Transverse colon (tissue), 4 donors: Measurements from ENCODE around the gene LENG8. TPM values are rescaled to one million over a fixed set of nuclear protein-coding genes. Genes with fewer than 3 reads are reported as not detected.

Source experiments
- DNase-seq: peaks from one replicate; pipeline ENCODE4 v3.0.0-alpha.2; 2019
- H3K27ac ChIP-seq, 4 donors: fragments of 200-600 bp; sonication (generic); 2 replicates each; pipeline ENCODE4 v1.5.1; 2016 to 2018; ENCODE audit warnings: inconsistent platforms in 4 of 4
- H3K27me3 ChIP-seq: fragments of 200-600 bp; sonication (generic); 2 replicates; pipeline ENCODE4 v1.5.1; 2017; ENCODE audit warnings: inconsistent platforms
- H3K36me3 ChIP-seq, 4 donors: fragments of 200-600 bp; sonication (generic); 2 replicates each; pipeline ENCODE4 v1.5.1; 2017 to 2019; ENCODE audit warnings: inconsistent platforms in 4 of 4
- H3K4me1 ChIP-seq, 4 donors: fragments of 200-600 bp; sonication (generic); 2 replicates each; pipeline ENCODE4 v1.5.1; 2017 to 2020; ENCODE audit warnings: inconsistent platforms in 4 of 4
- H3K4me3 ChIP-seq, 4 donors: fragments of 200-600 bp; sonication (generic); 1 replicate in 1 of 4; 2 replicates in 3 of 4; pipeline versions ENCODE4 v1.5.1 to v1.6.1; 2017 to 2019; ENCODE audit warnings: inconsistent platforms in 4 of 4
- H3K9me3 ChIP-seq, 2 donors: fragments of 200-600 bp; sonication (generic); 2 replicates each; pipeline ENCODE4 v1.5.1; 2017 to 2019; ENCODE audit warnings: inconsistent platforms in 2 of 2
- CTCF ChIP-seq, 5 experiments: fragments of 200-600 bp in 3 of 5; fragments of 450-650 bp in 2 of 5; sonication (generic) in 3 of 5; IDR thresholded peaks; 1 replicate in 2 of 5; 2 replicates in 3 of 5; pipeline ENCODE4 v1.5.1; 2016 to 2017; ENCODE audit warnings: antibody characterized with exemption in 5 of 5, inconsistent platforms in 3 of 5, mild to moderate bottlenecking in 2 of 5, moderate library complexity in 1 of 5
- EP300 ChIP-seq: sonication (generic); formaldehyde crosslinking; IDR thresholded peaks from one replicate; pipeline ENCODE4 v1.6.1; 2017; ENCODE audit warnings: antibody characterized with exemption, low read depth
- POLR2A ChIP-seq: fragments of 450-650 bp; IDR thresholded peaks from one replicate; pipeline ENCODE4 v1.6.1; 2016; ENCODE audit warnings: antibody characterized with exemption, mild to moderate bottlenecking, moderate library complexity
- POLR2AphosphoS5 ChIP-seq, 3 donors: sonication (generic); formaldehyde crosslinking; IDR thresholded peaks; one replicate each; pipeline ENCODE4 v1.6.1; 2016; ENCODE audit warnings: antibody characterized with exemption in 3 of 3
- WGBS, 2 donors: methylation state at CpG; one replicate each; pipeline ENCODE4 v1.1.5; 2018; ENCODE audit warnings: low coverage in 1 of 2; 5-methylcytosine and 5-hydroxymethylcytosine counted together
- in situ Hi-C, 4 donors: fragments of 200-750 bp; cut with MboI; loops; one replicate each; pipeline versions ENCODE4 v1.15.0 to v1.15.1; 2017; ENCODE audit warnings: low sequenced_read_pairs in 3 of 4, low pct_ligation_motif_present in 1 of 4, low pct_unique_long_range_greater_than_20kb in 1 of 4
- intact Hi-C: fragments of 100-400 bp; cut with DNase I; formaldehyde crosslinking; loops from one replicate; pipeline ENCODE4 v1.15.1; 2023; ENCODE audit warnings: low total_unique reads
- total RNA-seq, 4 donors: library from RNA; depleted of rRNA; stranded (reverse); fragments of >200 nt; gene quantifications; one replicate each; pipeline ENCODE4 v1.1.0, GENCODE V29; 2016

LENG8 gene
- total RNA-seq, 4 donors from 2014 or later, result 194 to 1,037 (median 566) TPM

GRCh38 chr19:54416695-54417491 lies 32.1 kb upstream of the LENG8 start:
- intact Hi-C loops, result no loop called here
- no peaks in the 10 kb centered on the region for H3K36me3 ChIP-seq
- peaks cover 74% of the 10 kb centered on the region for H3K27me3 ChIP-seq
- H3K9me3 ChIP-seq, result no peaks in the 10 kb centered on the region
- H3K4me1 ChIP-seq, result peaks cover 0 to 5% (median 0%) of the 10 kb centered on the region in 4 donors
- in situ Hi-C loops, result no loop called here
- no peak for DNase-seq
- H3K27ac ChIP-seq, result no peak overlapping the region
- no peak overlapping the region for H3K4me3 ChIP-seq
- TF ChIP-seq CTCF (IDR thresholded peaks at IDR 0.05) (no peak), POLR2A (no peak), EP300 (no peak), POLR2AphosphoS5 (IDR thresholded peaks at IDR 0.05) (no peak)
- 68 to 82% methylated on average over 4 to 20 of the region's 44 CpGs for WGBS, 2 donors

GRCh38 chr19:54418030-54418929 lies 30.7 kb upstream of the LENG8 start:
- intact Hi-C loops, result no loop called here
- no peaks in the 10 kb centered on the region for H3K36me3 ChIP-seq
- in situ Hi-C loops, result no loop called here
- 37% methylated on average over 25 of the region's 25 CpGs; no CpG with 5 or more reads in 1 of the 2 donors for WGBS, 2 donors
- DNase-seq, result no peak
- H3K4me1 ChIP-seq, result peaks cover 0 to 5% (median 0%) of the 10 kb centered on the region in 4 donors
- peaks cover 73% of the 10 kb centered on the region for H3K27me3 ChIP-seq
- H3K27ac ChIP-seq, result no peak overlapping the region
- TF ChIP-seq POLR2A (no peak), POLR2AphosphoS5 (IDR thresholded peaks at IDR 0.05) (no peak), EP300 (no peak), CTCF (IDR thresholded peaks at IDR 0.05) (no peak)
- H3K4me3 ChIP-seq, result no peak overlapping the region
- H3K9me3 ChIP-seq, result no peaks in the 10 kb centered on the region

- H3K4me3 ChIP-seq, result no peak overlapping the region
- no peak for TF ChIP-seq CTCF (IDR thresholded peaks at IDR 0.05)
- TF ChIP-seq EP300, result no peak
- no peak for TF ChIP-seq POLR2AphosphoS5 (IDR thresholded peaks at IDR 0.05)
- no peak for TF ChIP-seq POLR2A
- in situ Hi-C loops, result no loop called here
- H3K27me3 ChIP-seq, result peaks cover 73% of the 10 kb centered on the region
- H3K36me3 ChIP-seq, result no peaks in the 10 kb centered on the region
- WGBS, 2 donors, result 40 to 78% methylated on average over 1 to 26 of the region's 26 CpGs
- H3K27ac ChIP-seq, result no peak overlapping the region
- no peak for DNase-seq
- intact Hi-C loops, result no loop called here
- no peaks in the 10 kb centered on the region for H3K9me3 ChIP-seq
- H3K4me1 ChIP-seq, result peaks cover 0 to 5% (median 0%) of the 10 kb centered on the region in 4 donors
These were observed 29.8 kb upstream of the LENG8 start for GRCh38 chr19:54418930-54419800.
